ENCODE results near the gene CAPN13. TPM values are rescaled to one million over a fixed set of nuclear protein-coding genes. Genes with fewer than 3 reads are reported as not detected.
A peak's percentile ranks its signal among the peaks of the same experiment; 100 is the strongest.
"Not testable (repeated sequence)": the region's sequence is repeated elsewhere in the genome, so short reads cannot be mapped to it uniquely, and the experiment has no call there.

The CAPN13 gene
- total RNA-seq, 8 experiments from 2014 or later = 0.09 to 0.91 (median 0.36) TPM; not detected in 2

GRCh38 chr2:30697242-30698103, 109.8 kb downstream of the CAPN13 start:
- H3K4me1 ChIP-seq (replicated peaks in 1 of 2); H3K4me3 ChIP-seq; H3K27ac ChIP-seq; ATAC-seq (replicated peaks in 6 of 8): not testable (repeated sequence)
- in situ Hi-C loops (cut with MboI; ENCODE audit: low pct_unique_long_range_greater_than_20kb in 2 of 9, low sequenced_read_pairs in 9 of 9, unreplicated experiment in 9 of 9) = loop anchor here in 1 of 9 experiments (25.0 kb wide), 1 partner anchor 235 kb away; no protein-coding TSS in a partner anchor
- WGBS, 10 experiments = 48 to 100% (median 87%) methylated on average over 2 to 9 of the region's 18 CpGs; no CpG with 5 or more reads in 2 of the 10 experiments

DNA sequence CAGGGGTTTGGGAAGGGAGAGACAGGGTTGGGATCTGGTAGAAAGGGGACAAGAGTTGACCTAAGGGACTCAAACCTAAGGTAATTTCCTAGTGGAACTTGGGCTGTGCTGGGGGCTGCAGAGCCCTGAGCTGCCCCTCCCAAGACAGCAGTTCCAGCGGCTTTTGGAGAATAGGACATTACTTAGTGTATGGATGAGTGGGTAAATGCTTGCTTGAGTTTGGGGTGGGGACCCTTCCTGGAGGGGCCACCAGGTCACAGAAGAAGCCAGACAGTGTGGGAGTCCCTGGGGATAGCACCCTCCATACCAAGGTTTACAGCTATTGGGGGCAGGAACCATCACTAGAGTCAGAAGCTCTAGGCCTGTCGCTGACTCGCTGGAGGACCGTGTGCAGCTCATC, 111.5 kb downstream of the CAPN13 start:
- in situ Hi-C loops (cut with MboI; ENCODE audit: low pct_unique_long_range_greater_than_20kb in 2 of 9, low sequenced_read_pairs in 9 of 9, unreplicated experiment in 9 of 9) = loop anchor here in 1 of 9 experiments (25.0 kb wide), 1 partner anchor 233 kb away; no protein-coding TSS in a partner anchor
- ATAC-seq (replicated peaks in 6 of 8) = no peak

DNA sequence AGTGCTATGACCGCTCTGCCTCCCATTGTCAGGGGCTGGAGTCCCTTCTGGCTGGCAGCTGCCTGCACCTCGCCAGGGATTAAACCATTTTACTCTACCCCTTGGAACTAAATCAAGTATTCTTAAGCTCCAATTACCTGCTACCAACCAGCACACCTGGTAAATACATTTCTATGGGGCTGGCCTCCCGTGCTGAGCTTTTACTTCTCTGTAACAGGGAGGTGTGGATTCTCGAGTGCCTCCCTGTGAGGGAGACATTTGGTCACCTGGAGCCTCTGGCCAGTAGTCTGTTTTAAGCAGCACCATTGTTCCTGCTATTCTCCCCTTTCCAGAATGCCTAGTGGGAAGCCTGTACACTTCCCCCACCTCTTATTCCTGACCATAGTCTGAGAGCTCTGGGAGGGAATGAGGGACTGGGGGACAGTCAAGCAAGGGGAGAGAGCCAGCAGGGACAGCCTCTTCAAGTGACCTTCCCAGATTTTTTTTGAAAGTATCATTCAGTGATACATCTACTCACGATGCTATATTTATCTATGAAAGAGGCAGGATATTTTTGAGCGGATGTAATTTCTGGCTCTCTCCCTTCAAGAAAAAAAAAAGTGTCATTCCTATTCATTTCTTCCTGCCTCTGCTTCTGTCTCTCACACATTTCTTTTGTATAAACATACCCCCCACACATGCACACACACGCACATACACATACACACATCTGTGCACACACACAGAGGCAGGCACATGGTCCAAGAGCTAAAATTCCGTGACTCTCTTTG, 112.8 kb downstream of the CAPN13 start:
- no peak for ATAC-seq (replicated peaks in 6 of 8)
- in situ Hi-C loops (cut with MboI; ENCODE audit: low pct_unique_long_range_greater_than_20kb in 2 of 9, low sequenced_read_pairs in 9 of 9, unreplicated experiment in 9 of 9) = loop anchor here in 1 of 9 experiments (25.0 kb wide), 1 partner anchor 232 kb away; no protein-coding TSS in a partner anchor

More for the DNA sequence above, 111.5 kb downstream of the CAPN13 start:
- 75 to 100% (median 84%) methylated on average over 1 to 4 of the region's 4 CpGs; no CpG with 5 or more reads in 4 of the 10 experiments for WGBS, 10 experiments
- Histone ChIP-seq H3K4me3 (no peak overlapping the region), H3K27ac (no peak overlapping the region), H3K4me1 (replicated peaks in 1 of 2) (no peaks in the 10 kb centered on the region)

DNA sequence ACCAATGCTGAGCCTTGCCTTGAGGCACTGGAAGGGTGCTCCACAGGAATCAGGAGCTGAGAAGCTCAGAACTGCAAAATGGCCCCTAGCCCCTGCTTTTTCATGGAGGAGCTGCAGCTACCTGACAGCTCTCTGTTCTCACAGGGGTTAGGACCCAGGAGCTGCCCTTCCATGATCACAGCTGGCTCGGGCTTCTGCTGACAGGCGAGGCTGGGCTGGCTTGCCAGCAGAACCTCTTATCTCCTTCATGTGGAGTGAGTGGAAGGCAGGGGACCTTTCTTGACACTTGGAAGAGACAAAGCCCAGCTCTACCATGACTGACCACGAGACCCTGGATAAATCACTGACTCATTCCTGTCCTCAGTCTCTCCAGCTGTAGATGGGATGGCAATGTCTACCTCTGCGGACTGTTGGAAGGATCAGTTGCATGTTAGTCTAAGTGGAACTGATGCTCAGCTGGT, 113.4 kb downstream of the CAPN13 start:
- peaks cover 14 to 16% of the 10 kb centered on the region in 2 donors for H3K4me1 ChIP-seq (replicated peaks in 1 of 2)
- in situ Hi-C loops (cut with MboI; ENCODE audit: low pct_unique_long_range_greater_than_20kb in 2 of 9, low sequenced_read_pairs in 9 of 9, unreplicated experiment in 9 of 9) = loop anchor here in 1 of 9 experiments (25.0 kb wide), 1 partner anchor 232 kb away; no protein-coding TSS in a partner anchor
- no peak for ATAC-seq (replicated peaks in 6 of 8)

More for the DNA sequence above, 112.8 kb downstream of the CAPN13 start:
- 0 to 100% (median 59%) methylated on average over 1 to 6 of the region's 8 CpGs for WGBS, 10 experiments
- H3K4me1 ChIP-seq (replicated peaks in 1 of 2) = peaks cover 8 to 10% of the 10 kb centered on the region in 2 donors
- no peak overlapping the region for H3K27ac ChIP-seq
- no peak overlapping the region for H3K4me3 ChIP-seq

GRCh38 chr2:30692829-30693275, 114.4 kb downstream of the CAPN13 start:
- in situ Hi-C loops (cut with MboI; ENCODE audit: low pct_unique_long_range_greater_than_20kb in 2 of 9, low sequenced_read_pairs in 9 of 9, unreplicated experiment in 9 of 9) = loop anchor here in 1 of 9 experiments (25.0 kb wide), 1 partner anchor 231 kb away; no protein-coding TSS in a partner anchor
- 87 to 100% (median 97%) methylated on average over 1 to 7 of the region's 7 CpGs; no CpG with 5 or more reads in 3 of the 10 experiments for WGBS, 10 experiments
- peaks cover 16 to 18% of the 10 kb centered on the region in 2 donors for H3K4me1 ChIP-seq (replicated peaks in 1 of 2)
- no peak overlapping the region for H3K27ac ChIP-seq
- no peak overlapping the region for H3K4me3 ChIP-seq
- peak in 1 of 8 experiments; percentile 18 for ATAC-seq (replicated peaks in 6 of 8)

More for the DNA sequence above, 113.4 kb downstream of the CAPN13 start:
- Histone ChIP-seq H3K4me3 (no peak overlapping the region), H3K27ac (no peak overlapping the region)
- 60 to 80% (median 68%) methylated on average over 1 to 3 of the region's 4 CpGs; no CpG with 5 or more reads in 5 of the 10 experiments for WGBS, 10 experiments

- ATAC-seq (replicated peaks in 6 of 8) = peak in 5 of 8 experiments; percentile 39 to 94 (median 49)
- peaks cover 16 to 18% of the 10 kb centered on the region in 2 donors for H3K4me1 ChIP-seq (replicated peaks in 1 of 2)
- 57 to 100% (median 82%) methylated on average over 1 to 7 of the region's 16 CpGs; no CpG with 5 or more reads in 4 of the 10 experiments for WGBS, 10 experiments
- no peak overlapping the region for H3K27ac ChIP-seq
- H3K4me3 ChIP-seq = no peak overlapping the region
- in situ Hi-C loops (cut with MboI; ENCODE audit: low pct_unique_long_range_greater_than_20kb in 2 of 9, low sequenced_read_pairs in 9 of 9, unreplicated experiment in 9 of 9) = loop anchor here in 1 of 9 experiments (25.0 kb wide), 1 partner anchor 230 kb away; no protein-coding TSS in a partner anchor
These were observed 115.1 kb downstream of the CAPN13 start for GRCh38 chr2:30691948-30692828.

GRCh38 chr2:30691091-30691947, 115.9 kb downstream of the CAPN13 start:
- H3K4me3 ChIP-seq = no peak overlapping the region
- WGBS, 10 experiments = 71 to 100% (median 80%) methylated on average over 1 to 4 of the region's 7 CpGs; no CpG with 5 or more reads in 3 of the 10 experiments
- H3K27ac ChIP-seq = no peak overlapping the region
- in situ Hi-C loops (cut with MboI; ENCODE audit: low pct_unique_long_range_greater_than_20kb in 2 of 9, low sequenced_read_pairs in 9 of 9, unreplicated experiment in 9 of 9) = loop anchor here in 1 of 9 experiments (25.0 kb wide), 1 partner anchor 229 kb away; no protein-coding TSS in a partner anchor
- no peak for ATAC-seq (replicated peaks in 6 of 8)
- H3K4me1 ChIP-seq (replicated peaks in 1 of 2) = peaks cover 16 to 18% of the 10 kb centered on the region in 2 donors

GRCh38 chr2:30690126-30690561, 117.1 kb downstream of the CAPN13 start:
- Histone ChIP-seq H3K4me3 (no peak overlapping the region), H3K4me1 (replicated peaks in 1 of 2) (peaks cover 16 to 18% of the 10 kb centered on the region in 2 donors), H3K27ac (no peak overlapping the region)
- peak in 3 of 8 experiments; percentile 20 to 48 (median 21) for ATAC-seq (replicated peaks in 6 of 8)
- WGBS, 10 experiments = 0 to 86% (median 30%) methylated on average over 1 to 2 of the region's 5 CpGs; no CpG with 5 or more reads in 5 of the 10 experiments
- in situ Hi-C loops (cut with MboI; ENCODE audit: low pct_unique_long_range_greater_than_20kb in 2 of 9, low sequenced_read_pairs in 9 of 9, unreplicated experiment in 9 of 9) = loop anchor here in 1 of 9 experiments (25.0 kb wide), 1 partner anchor 228 kb away; no protein-coding TSS in a partner anchor

DNA sequence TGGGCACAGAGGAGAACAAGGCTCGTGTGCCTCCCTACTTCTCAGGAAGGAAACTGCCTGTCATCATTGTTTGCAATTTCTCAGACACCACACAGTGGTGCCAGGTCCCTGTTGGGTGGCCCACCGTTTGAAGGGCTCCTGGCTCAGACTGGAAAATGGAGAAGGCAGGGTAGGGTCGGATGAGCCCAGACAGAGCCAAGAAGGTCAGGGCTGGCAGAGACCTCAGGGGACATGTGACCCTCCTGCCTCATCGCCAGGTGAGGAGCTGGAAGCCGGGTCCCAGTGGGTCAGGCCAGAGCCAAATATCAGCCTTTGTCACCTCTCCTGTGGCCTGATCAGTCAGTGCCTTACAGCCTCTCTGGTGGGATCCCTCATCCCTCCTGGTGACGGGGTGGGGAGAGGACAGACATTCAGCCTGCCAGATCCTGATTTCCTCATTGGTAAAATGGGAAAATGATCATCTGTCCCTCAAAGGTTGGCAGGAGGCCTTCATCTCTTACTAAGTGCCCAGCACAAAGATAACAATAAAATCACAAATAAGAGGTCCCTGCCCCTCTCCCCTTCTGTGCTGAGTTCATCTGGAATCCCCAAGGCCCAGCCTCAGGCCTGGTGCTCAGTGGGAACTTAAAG, 117.6 kb downstream of the CAPN13 start:
- H3K27ac ChIP-seq = no peak overlapping the region
- peak in 3 of 8 experiments; percentile 3 to 65 (median 54) for ATAC-seq (replicated peaks in 6 of 8)
- H3K4me1 ChIP-seq (replicated peaks in 1 of 2) = peaks cover 16 to 18% of the 10 kb centered on the region in 2 donors
- no peak overlapping the region for H3K4me3 ChIP-seq
- 17 to 100% (median 63%) methylated on average over 1 to 3 of the region's 6 CpGs; no CpG with 5 or more reads in 3 of the 10 experiments for WGBS, 10 experiments
- in situ Hi-C loops (cut with MboI; ENCODE audit: low pct_unique_long_range_greater_than_20kb in 2 of 9, low sequenced_read_pairs in 9 of 9, unreplicated experiment in 9 of 9) = loop anchor here in 1 of 9 experiments (25.0 kb wide), 1 partner anchor 227 kb away; no protein-coding TSS in a partner anchor

GRCh38 chr2:30688956-30689401, 118.3 kb downstream of the CAPN13 start:
- 40 to 88% (median 71%) methylated on average over 1 to 2 of the region's 4 CpGs; no CpG with 5 or more reads in 4 of the 10 experiments for WGBS, 10 experiments
- in situ Hi-C loops (cut with MboI; ENCODE audit: low pct_unique_long_range_greater_than_20kb in 2 of 9, low sequenced_read_pairs in 9 of 9, unreplicated experiment in 9 of 9) = loop anchor here in 1 of 9 experiments (25.0 kb wide), 1 partner anchor 227 kb away; no protein-coding TSS in a partner anchor
- ATAC-seq (replicated peaks in 6 of 8) = peak in 5 of 8 experiments; percentile 17 to 77 (median 68)
- H3K4me1 ChIP-seq (replicated peaks in 1 of 2) = peaks cover 16 to 18% of the 10 kb centered on the region in 2 donors
- H3K27ac ChIP-seq = no peak overlapping the region
- H3K4me3 ChIP-seq = no peak overlapping the region

Measured in motor neuron (in vitro differentiated cells).